Adrenal gland (tissue), 5 donors: ENCODE data around the gene DOCK4.

Source experiments
- POLR2A ChIP-seq, 2 donors: fragments of 450-650 bp; IDR thresholded peaks; one replicate each; pipeline ENCODE4 v1.6.1; 2017; ENCODE audit warnings: antibody characterized with exemption in 2 of 2, mild to moderate bottlenecking in 2 of 2, moderate library complexity in 1 of 2
- TF ChIP-seq, protein P1 (sequence below), 6 experiments: fragments of 450-650 bp in 4 of 6; fragments of 200-600 bp in 2 of 6; sonication (generic) in 1 of 6; IDR thresholded peaks; 1 replicate in 5 of 6; 2 replicates in 1 of 6; pipeline versions ENCODE4 v1.5.1 to v1.8.0; 2016 to 2021; ENCODE audit warnings: antibody characterized with exemption in 6 of 6, mild to moderate bottlenecking in 2 of 6, moderate library complexity in 1 of 6
- donor health status: DM: no; HTN: no; CAD: no.

DNA sequence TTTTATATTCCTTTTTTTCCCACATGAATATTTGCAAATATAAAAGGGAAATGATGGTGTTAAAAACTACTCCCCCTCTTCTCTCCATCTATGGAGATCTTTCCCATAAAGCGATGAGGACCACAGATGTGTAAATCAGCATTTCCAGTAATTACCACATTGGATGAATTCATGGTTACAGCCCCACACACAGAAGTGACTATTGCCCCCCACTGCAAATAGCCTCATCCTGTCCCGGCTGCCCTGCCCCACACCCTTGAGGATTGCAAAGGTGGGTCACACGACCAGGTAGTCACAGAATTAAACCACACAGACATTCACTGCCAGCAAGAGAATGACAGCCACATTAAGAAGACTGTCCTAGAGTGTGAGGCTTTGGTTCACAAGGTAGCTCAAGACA, 145.1 kb downstream of the DOCK4 start:
- TF ChIP-seq, protein P1, sequence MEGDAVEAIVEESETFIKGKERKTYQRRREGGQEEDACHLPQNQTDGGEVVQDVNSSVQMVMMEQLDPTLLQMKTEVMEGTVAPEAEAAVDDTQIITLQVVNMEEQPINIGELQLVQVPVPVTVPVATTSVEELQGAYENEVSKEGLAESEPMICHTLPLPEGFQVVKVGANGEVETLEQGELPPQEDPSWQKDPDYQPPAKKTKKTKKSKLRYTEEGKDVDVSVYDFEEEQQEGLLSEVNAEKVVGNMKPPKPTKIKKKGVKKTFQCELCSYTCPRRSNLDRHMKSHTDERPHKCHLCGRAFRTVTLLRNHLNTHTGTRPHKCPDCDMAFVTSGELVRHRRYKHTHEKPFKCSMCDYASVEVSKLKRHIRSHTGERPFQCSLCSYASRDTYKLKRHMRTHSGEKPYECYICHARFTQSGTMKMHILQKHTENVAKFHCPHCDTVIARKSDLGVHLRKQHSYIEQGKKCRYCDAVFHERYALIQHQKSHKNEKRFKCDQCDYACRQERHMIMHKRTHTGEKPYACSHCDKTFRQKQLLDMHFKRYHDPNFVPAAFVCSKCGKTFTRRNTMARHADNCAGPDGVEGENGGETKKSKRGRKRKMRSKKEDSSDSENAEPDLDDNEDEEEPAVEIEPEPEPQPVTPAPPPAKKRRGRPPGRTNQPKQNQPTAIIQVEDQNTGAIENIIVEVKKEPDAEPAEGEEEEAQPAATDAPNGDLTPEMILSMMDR (IDR thresholded peaks at IDR 0.05): no peak
- TF ChIP-seq POLR2A (IDR thresholded peaks at IDR 0.05): no peak
